C4-2B (cell line): ENCODE data around the gene PARL.

ENCODE experiments used
- ZFX ChIP-seq: fragments of 450-650 bp; IDR thresholded peaks from 2 replicates; pipeline ENCODE4 v1.6.1; 2017
- TF ChIP-seq, protein P1 (sequence below): fragments of 450-650 bp; conservative IDR thresholded peaks from 2 replicates; pipeline ENCODE4 v1.5.1; 2017; ENCODE audit warnings: mild to moderate bottlenecking

DNA sequence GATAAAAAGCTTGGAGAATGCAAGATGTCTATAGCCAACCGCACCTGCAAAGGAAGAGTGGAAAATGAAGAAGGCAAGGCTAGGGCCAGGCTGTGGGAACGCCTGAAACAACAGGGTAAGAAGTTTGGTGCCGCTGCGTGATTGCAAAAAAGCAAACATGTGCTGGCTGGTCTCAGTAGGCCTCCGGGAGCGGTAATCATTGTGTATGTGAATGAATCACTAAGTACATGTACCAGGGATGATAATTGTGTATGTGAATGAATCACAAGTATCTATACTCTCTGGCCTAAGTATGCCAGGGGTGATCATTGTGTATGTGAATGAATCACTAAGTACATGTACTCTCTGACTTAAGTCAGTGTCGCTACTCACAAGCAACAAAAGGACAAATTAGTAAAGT is 40.3 kb upstream of the PARL start:
- TF ChIP-seq, protein P1, sequence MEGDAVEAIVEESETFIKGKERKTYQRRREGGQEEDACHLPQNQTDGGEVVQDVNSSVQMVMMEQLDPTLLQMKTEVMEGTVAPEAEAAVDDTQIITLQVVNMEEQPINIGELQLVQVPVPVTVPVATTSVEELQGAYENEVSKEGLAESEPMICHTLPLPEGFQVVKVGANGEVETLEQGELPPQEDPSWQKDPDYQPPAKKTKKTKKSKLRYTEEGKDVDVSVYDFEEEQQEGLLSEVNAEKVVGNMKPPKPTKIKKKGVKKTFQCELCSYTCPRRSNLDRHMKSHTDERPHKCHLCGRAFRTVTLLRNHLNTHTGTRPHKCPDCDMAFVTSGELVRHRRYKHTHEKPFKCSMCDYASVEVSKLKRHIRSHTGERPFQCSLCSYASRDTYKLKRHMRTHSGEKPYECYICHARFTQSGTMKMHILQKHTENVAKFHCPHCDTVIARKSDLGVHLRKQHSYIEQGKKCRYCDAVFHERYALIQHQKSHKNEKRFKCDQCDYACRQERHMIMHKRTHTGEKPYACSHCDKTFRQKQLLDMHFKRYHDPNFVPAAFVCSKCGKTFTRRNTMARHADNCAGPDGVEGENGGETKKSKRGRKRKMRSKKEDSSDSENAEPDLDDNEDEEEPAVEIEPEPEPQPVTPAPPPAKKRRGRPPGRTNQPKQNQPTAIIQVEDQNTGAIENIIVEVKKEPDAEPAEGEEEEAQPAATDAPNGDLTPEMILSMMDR = no peak
- TF ChIP-seq ZFX = no peak
